B cell (primary cell): ENCODE data around the gene MAP7. TPM values are rescaled to one million over a fixed set of nuclear protein-coding genes. Genes with fewer than 3 reads are reported as not detected.

ENCODE experiments used
- ATAC-seq: fragments of 200-7000 bp; cut with Tn5 transposase; one replicate; pipeline ENCODE4 v1.10.0; 2021; ENCODE audit warnings: low read depth, mild to moderate bottlenecking, moderate number of reproducible peaks, moderate library complexity
- CTCF ChIA-PET: fragments of 350-600 bp; sonication (Branson Sonifier 250); formaldehyde crosslinking; loops from one replicate; lab custom pipeline; 2021; ENCODE audit warnings: antibody characterized with exemption, inconsistent platforms; lab: Charles Lee
- POLR2A ChIA-PET: fragments of 350-600 bp; sonication (Branson Sonifier 250); formaldehyde crosslinking; loops from one replicate; lab custom pipeline; 2021; ENCODE audit warnings: antibody characterized with exemption; lab: Charles Lee
- DNase-seq: peaks from one replicate; pipeline ENCODE4 v3.0.0; 2013
- H2AFZ ChIP-seq: 2 replicates; pipeline ENCODE4 v1.6.1; 2012; ENCODE audit warnings: mild to moderate bottlenecking, low read depth, low read length; ENCODE audit not compliant: insufficient read depth, poor library complexity, severe bottlenecking
- H3K27ac ChIP-seq, 2 donors: 1 replicate in 1 of 2; 2 replicates in 1 of 2; pipeline ENCODE4 v1.5.1; 2012 to 2013; ENCODE audit warnings: low read length in 2 of 2, mild to moderate bottlenecking in 2 of 2, moderate library complexity in 1 of 2
- H3K27me3 ChIP-seq, 4 experiments: fragments of 200-600 bp in 1 of 4; sonication (generic) in 1 of 4; replicated peaks in 1 of 4; 1 replicate in 2 of 4; 2 replicates in 2 of 4; pipeline versions ENCODE4 v1.6.1 to v1.7.0; 2013 to 2016; ENCODE audit warnings: low read length in 3 of 4, mild to moderate bottlenecking in 2 of 4, mixed read lengths in 1 of 4, moderate library complexity in 1 of 4; ENCODE audit not compliant: insufficient read depth in 4 of 4, control insufficient read depth in 3 of 4; ENCODE audit errors: control extremely low read depth in 1 of 4
- H3K36me3 ChIP-seq, 2 experiments: replicated peaks in 1 of 2; 1 replicate in 1 of 2; 2 replicates in 1 of 2; pipeline versions ENCODE4 v1.6.1 to v1.7.1; 2013; ENCODE audit warnings: low read length in 1 of 2; ENCODE audit not compliant: insufficient read depth in 2 of 2, control insufficient read depth in 1 of 2; ENCODE audit errors: control extremely low read depth in 1 of 2, extremely low read depth in 1 of 2
- H3K4me1 ChIP-seq, 2 donors: fragments of 200-600 bp in 1 of 2; sonication (generic) in 1 of 2; 1 replicate in 1 of 2; 2 replicates in 1 of 2; pipeline versions ENCODE4 v1.5.1 to v1.6.1; 2013 to 2017; ENCODE audit warnings: low read length in 2 of 2; ENCODE audit not compliant: control insufficient read depth in 2 of 2, insufficient read depth in 2 of 2
- H3K4me2 ChIP-seq: replicated peaks from 2 replicates; pipeline ENCODE3; 2012; ENCODE audit warnings: mild to moderate bottlenecking, low read depth, low read length; ENCODE audit not compliant: poor library complexity, severe bottlenecking
- H3K4me3 ChIP-seq, 5 experiments: fragments of 200-600 bp in 1 of 5; sonication (generic) in 1 of 5; 1 replicate in 3 of 5; 2 replicates in 2 of 5; pipeline versions ENCODE4 v1.5.1 to v1.7.0; 2011 to 2016; ENCODE audit warnings: low read length in 4 of 5, mild to moderate bottlenecking in 4 of 5, low read depth in 2 of 5, control low read depth in 1 of 5, moderate library complexity in 1 of 5; ENCODE audit not compliant: insufficient read depth in 1 of 5; ENCODE audit errors: control extremely low read depth in 1 of 5, extremely low read depth in 1 of 5
- H3K79me2 ChIP-seq: fragments of 200-600 bp; sonication (generic); one replicate; pipeline ENCODE4 v1.6.0; 2016; ENCODE audit warnings: low read length; ENCODE audit not compliant: control insufficient read depth, insufficient read depth
- H3K9ac ChIP-seq: fragments of 200-600 bp; sonication (generic); 2 replicates; pipeline ENCODE4 v1.6.1; 2017; ENCODE audit warnings: mild to moderate bottlenecking, low read length, moderate library complexity
- H3K9me3 ChIP-seq, 3 donors: one replicate each; pipeline versions ENCODE4 v1.6.1 to v1.7.1; 2013; ENCODE audit warnings: low read length in 2 of 3; ENCODE audit not compliant: control insufficient read depth in 2 of 3, insufficient read depth in 1 of 3; ENCODE audit errors: control extremely low read depth in 1 of 3
- H4K20me1 ChIP-seq: 2 replicates; pipeline ENCODE4 v1.6.0; 2012; ENCODE audit warnings: mild to moderate bottlenecking, low read length; ENCODE audit not compliant: insufficient read depth, control insufficient read depth, poor library complexity, severe bottlenecking
- H3K27ac Mint-ChIP-seq: one replicate; pipeline ENCODE4 v1.8.0; 2021; ENCODE audit warnings: mixed read lengths
- H3K27me3 Mint-ChIP-seq: one replicate; pipeline ENCODE4 v1.8.0; 2021; ENCODE audit warnings: mixed read lengths
- H3K4me1 Mint-ChIP-seq: one replicate; pipeline ENCODE4 v1.8.0; 2021; ENCODE audit warnings: mixed read lengths
- H3K4me3 Mint-ChIP-seq: one replicate; pipeline ENCODE4 v1.8.0; 2021; ENCODE audit warnings: mixed read lengths
- H3K9me3 Mint-ChIP-seq: one replicate; pipeline ENCODE4 v1.8.0; 2022; ENCODE audit warnings: mixed read lengths; ENCODE audit not compliant: insufficient read depth
- CTCF ChIP-seq: fragments of 200-600 bp; IDR thresholded peaks from one replicate; pipeline ENCODE4 v1.8.0; 2022; ENCODE audit warnings: antibody characterized with exemption, mild to moderate bottlenecking
- EZH2 ChIP-seq: IDR thresholded peaks from 2 replicates; pipeline ENCODE4 v1.6.1; 2012; ENCODE audit warnings: borderline replicate concordance, low read depth, mild to moderate bottlenecking, moderate library complexity, low read length; ENCODE audit not compliant: insufficient read depth, poor library complexity, severe bottlenecking
- WGBS: methylation state at CpG from one replicate; pipeline ENCODE4 v1.1.5; 2013; ENCODE audit warnings: missing lambda C conversion rate; ENCODE audit not compliant: insufficient coverage; 5-methylcytosine and 5-hydroxymethylcytosine counted together
- intact Hi-C: fragments of 100-400 bp; cut with micrococcal nuclease; formaldehyde crosslinking; loops from one replicate; pipeline ENCODE4 v1.10.0; 2022
- polyA plus RNA-seq: library from polyadenylated mRNA; depleted of rRNA; stranded (reverse); fragments of >200 nt; gene quantifications from 2 replicates; pipeline ENCODE4 v1.2.3, GENCODE V29; 2012
- total RNA-seq, 2 donors: library from RNA; stranded (reverse); fragments of 120-200 nt in 1 of 2; gene quantifications; 1 replicate in 1 of 2; 2 replicates in 1 of 2; pipeline versions ENCODE4 v1.2.3 to v1.2.4, GENCODE V29; 2013 to 2022

MAP7 gene
- total and polyA plus RNA-seq, 2 donors (not counting 1 experiment from before 2014, with no cell fraction given) = 0.34 to 0.64 TPM

GRCh38 chr6:136477548-136477947, 72.7 kb downstream of the MAP7 start:
- H3K9me3 ChIP-seq = no peaks in the 10 kb centered on the region
- H3K36me3 ChIP-seq = no peaks in the 10 kb centered on the region
- H3K4me3 Mint-ChIP-seq = no peak overlapping the region
- H3K4me2 ChIP-seq = no peak overlapping the region
- peaks cover 0 to 3% (median 0%) of the 10 kb centered on the region in 4 experiments for H3K27me3 ChIP-seq
- H3K27ac Mint-ChIP-seq = no peak overlapping the region
- H3K9me3 Mint-ChIP-seq = no peaks in the 10 kb centered on the region
- no peaks in the 10 kb centered on the region for H3K4me1 ChIP-seq
- no peaks in the 10 kb centered on the region for H3K79me2 ChIP-seq
- ChIA-PET CTCF (no interaction called here), POLR2A (no interaction called here)
- no peak for ATAC-seq
- H3K27me3 Mint-ChIP-seq = peaks cover 44% of the 10 kb centered on the region
- H2AFZ ChIP-seq = no peak overlapping the region
- no peaks in the 10 kb centered on the region for H4K20me1 ChIP-seq
- no peak for TF ChIP-seq CTCF
- TF ChIP-seq EZH2 = no peak
- no peak for DNase-seq
- no peak overlapping the region for H3K4me3 ChIP-seq
- H3K27ac ChIP-seq = no peak overlapping the region
- intact Hi-C loops = no loop called here
- no peak overlapping the region for H3K9ac ChIP-seq
- no peaks in the 10 kb centered on the region for H3K4me1 Mint-ChIP-seq

- DNase-seq = no peak
- no peaks in the 10 kb centered on the region for H4K20me1 ChIP-seq
- Mint-ChIP-seq H3K4me1 (peaks cover 1% of the 10 kb centered on the region), H3K9me3 (no peaks in the 10 kb centered on the region), H3K27ac (no peak overlapping the region), H3K27me3 (peaks cover 40% of the 10 kb centered on the region), H3K4me3 (no peak overlapping the region)
- peaks cover 0 to 3% (median 0%) of the 10 kb centered on the region in 4 experiments for H3K27me3 ChIP-seq
- H3K9me3 ChIP-seq = no peaks in the 10 kb centered on the region
- ChIA-PET CTCF (interaction anchor here (1.2 kb wide), 1 partner anchor 9 kb away, joined by 3 read pairs; no protein-coding TSS in a partner anchor), POLR2A (no interaction called here)
- no peak for ATAC-seq
- intact Hi-C loops = no loop called here
- H3K79me2 ChIP-seq = no peaks in the 10 kb centered on the region
- 100% methylated on average over 3 of the region's 4 CpGs for WGBS
- H3K4me2 ChIP-seq = no peak overlapping the region
- H3K4me1 ChIP-seq = no peaks in the 10 kb centered on the region
- H2AFZ ChIP-seq = no peak overlapping the region
- no peak for TF ChIP-seq EZH2
- TF ChIP-seq CTCF = no peak
- H3K27ac ChIP-seq = no peak overlapping the region
- no peak overlapping the region for H3K9ac ChIP-seq
- no peaks in the 10 kb centered on the region for H3K36me3 ChIP-seq
- H3K4me3 ChIP-seq = no peak overlapping the region
Observed at GRCh38 chr6:136475686-136476085, 74.5 kb downstream of the MAP7 start.
